Lung (tissue), 12 donors: Measurements from ENCODE around the gene RERE. TPM values are rescaled to one million over a fixed set of nuclear protein-coding genes. Genes with fewer than 3 reads are reported as not detected.

Source experiments
- ATAC-seq: fragments of 200-7000 bp; cut with Tn5 transposase; one replicate; pipeline ENCODE4 v1.9.1; 2020; ENCODE audit warnings: moderate number of reproducible peaks; ENCODE audit not compliant: insufficient read depth, low FRiP score
- DNase-seq, 3 donors: peaks; one replicate each; pipeline ENCODE4 v3.0.0-alpha.2; 2013 to 2017
- H3K27ac ChIP-seq, 2 donors: one replicate each; pipeline ENCODE4 v1.5.1; 2013; ENCODE audit warnings: mild to moderate bottlenecking in 2 of 2, moderate library complexity in 2 of 2, control low read depth in 1 of 2, inconsistent platforms in 1 of 2, low read depth in 1 of 2, low read length in 1 of 2
- H3K27me3 ChIP-seq, 3 donors: one replicate each; pipeline ENCODE4 v1.5.1; 2013; ENCODE audit warnings: low read length in 2 of 3; ENCODE audit not compliant: control insufficient read depth in 3 of 3, insufficient read depth in 3 of 3
- H3K36me3 ChIP-seq, 4 donors: one replicate each; pipeline ENCODE4 v1.5.1; 2013; ENCODE audit warnings: low read length in 4 of 4, mild to moderate bottlenecking in 1 of 4, moderate library complexity in 1 of 4; ENCODE audit not compliant: control insufficient read depth in 4 of 4, insufficient read depth in 4 of 4
- H3K4me1 ChIP-seq, 5 donors: one replicate each; pipeline ENCODE4 v1.5.1; 2013; ENCODE audit warnings: low read length in 5 of 5, mild to moderate bottlenecking in 2 of 5, moderate library complexity in 1 of 5; ENCODE audit not compliant: control insufficient read depth in 5 of 5, insufficient read depth in 5 of 5
- H3K4me3 ChIP-seq: one replicate; pipeline ENCODE4 v1.5.1; 2013; ENCODE audit warnings: mild to moderate bottlenecking, control low read depth, moderate library complexity
- H3K9ac ChIP-seq, 2 donors: one replicate each; pipeline ENCODE4 v1.5.1; 2013; ENCODE audit warnings: low read length in 2 of 2, control low read depth in 1 of 2; ENCODE audit not compliant: insufficient read depth in 1 of 2
- H3K9me3 ChIP-seq, 4 donors: one replicate each; pipeline ENCODE4 v1.5.1; 2013; ENCODE audit warnings: low read length in 3 of 4, mild to moderate bottlenecking in 1 of 4, moderate library complexity in 1 of 4; ENCODE audit not compliant: control insufficient read depth in 4 of 4, insufficient read depth in 3 of 4
- CTCF ChIP-seq: IDR thresholded peaks from 2 replicates; pipeline ENCODE4 v1.5.1; 2012; ENCODE audit warnings: mild to moderate bottlenecking; ENCODE audit errors: control extremely low read depth, extremely low read depth
- WGBS, 2 donors: extraction: QIAGEN DNeasy Blood & Tissue Kit; methylation state at CpG; one replicate each; pipeline ENCODE4 v1.1.7; 2013; 5-methylcytosine and 5-hydroxymethylcytosine counted together
- polyA plus RNA-seq, 2 donors: library from polyadenylated mRNA; stranded (reverse); fragments of 200-250 nt; gene quantifications; one replicate each; pipeline ENCODE4 v1.2.1, GENCODE V29; 2013
- total RNA-seq, 2 donors: library from RNA; depleted of rRNA in 1 of 2; stranded (reverse); fragments of >200 nt in 1 of 2; gene quantifications; one replicate each; pipeline ENCODE4 v1.2.1, GENCODE V29; 2014 to 2021
- donor health status: control.
- donor health status: control.
- donor health status: Bipolar disorder and iron deficiency.
- donor health status: healthy.
- donor health status: DM: yes; HTN: yes; CAD: no.

Gene RERE
- total and polyA plus RNA-seq, 4 donors, result 21.7 to 207 (median 57.5) TPM

- ATAC-seq (no peak), DNase-seq (peak in 2 of 3 donors; percentile 31 to 63)
- Histone ChIP-seq H3K4me1 (peaks cover 0 to 14% (median 8%) of the 10 kb centered on the region in 5 donors), H3K36me3 (peaks cover 0 to 5% (median 1%) of the 10 kb centered on the region in 4 donors), H3K9me3 (no peaks in the 10 kb centered on the region), H3K27me3 (no peaks in the 10 kb centered on the region), H3K27ac (no peak overlapping the region), H3K9ac (no peak overlapping the region), H3K4me3 (no peak overlapping the region)
- no peak for TF ChIP-seq CTCF
- 61 to 68% methylated on average over 6 of the region's 6 CpGs for WGBS, 2 donors
These were observed 265.6 kb downstream of the RERE start for GRCh38 chr1:8551613-8552489.

GRCh38 chr1:8551057-8551456 is 266.4 kb downstream of the RERE start:
- peaks cover 0 to 14% (median 8%) of the 10 kb centered on the region in 5 donors for H3K4me1 ChIP-seq
- no peaks in the 10 kb centered on the region for H3K9me3 ChIP-seq
- TF ChIP-seq CTCF, result no peak
- H3K27ac ChIP-seq, result no peak overlapping the region
- H3K36me3 ChIP-seq, result peaks cover 0 to 5% (median 1%) of the 10 kb centered on the region in 4 donors
- DNase-seq (no peak), ATAC-seq (no peak)
- no peak overlapping the region for H3K4me3 ChIP-seq
- no peak overlapping the region for H3K9ac ChIP-seq
- 91 to 95% methylated on average over 3 of the region's 3 CpGs for WGBS, 2 donors
- H3K27me3 ChIP-seq, result no peaks in the 10 kb centered on the region

GRCh38 chr1:8547791-8548190 is 269.6 kb downstream of the RERE start:
- Histone ChIP-seq H3K27ac (no peak overlapping the region), H3K27me3 (no peaks in the 10 kb centered on the region), H3K4me3 (no peak overlapping the region), H3K9ac (no peak overlapping the region), H3K36me3 (peaks cover 0 to 17% (median under 1%) of the 10 kb centered on the region in 4 donors), H3K9me3 (no peaks in the 10 kb centered on the region), H3K4me1 (peaks cover 0 to 11% (median 7%) of the 10 kb centered on the region in 5 donors)
- TF ChIP-seq CTCF, result no peak
- 57 to 88% methylated on average over 4 of the region's 4 CpGs for WGBS, 2 donors
- ATAC-seq (no peak), DNase-seq (no peak)
